Activated CD8-positive, alpha-beta T cell treated with anti-CD3 and anti-CD28 coated beads for 36 hours (primary cell): ENCODE measurements around the gene TTYH1. TPM values are rescaled to one million over a fixed set of nuclear protein-coding genes. Genes with fewer than 3 reads are reported as not detected.

Experiments
- ATAC-seq: fragments of 200-7000 bp; cut with Tn5 transposase; one replicate; pipeline ENCODE4 v1.10.0; 2021; ENCODE audit warnings: mild to moderate bottlenecking, moderate library complexity
- CTCF ChIA-PET: fragments of 350-600 bp; sonication (Branson Sonifier 250); formaldehyde crosslinking; loops from one replicate; lab custom pipeline; 2021; ENCODE audit warnings: antibody characterized with exemption; lab: Charles Lee
- POLR2A ChIA-PET: fragments of 350-600 bp; sonication (Branson Sonifier 250); formaldehyde crosslinking; loops from one replicate; lab custom pipeline; 2021; ENCODE audit warnings: antibody characterized with exemption; lab: Charles Lee
- DNase-seq: peaks from one replicate; pipeline ENCODE4 v3.0.0-alpha.2; 2020
- H3K27ac Mint-ChIP-seq: one replicate; pipeline ENCODE4 v1.8.0; 2021; ENCODE audit warnings: mild to moderate bottlenecking, mixed read lengths
- H3K27me3 Mint-ChIP-seq: one replicate; pipeline ENCODE4 v1.8.0; 2021; ENCODE audit warnings: mixed read lengths
- H3K36me3 Mint-ChIP-seq: one replicate; pipeline ENCODE4 v1.8.0; 2021; ENCODE audit warnings: low read depth, mixed read lengths
- H3K4me1 Mint-ChIP-seq: one replicate; pipeline ENCODE4 v1.8.0; 2021; ENCODE audit warnings: low read depth, mixed read lengths
- H3K4me3 Mint-ChIP-seq: one replicate; pipeline ENCODE4 v1.8.0; 2021; ENCODE audit warnings: mild to moderate bottlenecking, moderate library complexity, mixed read lengths
- H3K9me3 Mint-ChIP-seq: one replicate; pipeline ENCODE4 v1.8.0; 2021; ENCODE audit warnings: mixed read lengths
- CTCF ChIP-seq: fragments of 200-600 bp; IDR thresholded peaks from one replicate; pipeline ENCODE4 v1.8.0; 2022; ENCODE audit warnings: antibody characterized with exemption, mild to moderate bottlenecking
- intact Hi-C: fragments of 100-400 bp; cut with micrococcal nuclease; formaldehyde crosslinking; loops from one replicate; pipeline ENCODE4 v1.10.0; 2022
- total RNA-seq, 2 experiments: library from RNA; stranded (reverse); gene quantifications; one replicate each; pipeline ENCODE4 v1.2.3, GENCODE V29; 2021

TTYH1 gene
- total RNA-seq, 2 experiments from 2014 or later, result 0.70 TPM; not detected in 1

- Mint-ChIP-seq H3K4me1 (peaks cover 30% of the 10 kb centered on the region), H3K27me3 (peaks cover 2% of the 10 kb centered on the region), H3K27ac (peak overlapping the region; percentile 71), H3K4me3 (no peak overlapping the region), H3K36me3 (peaks cover 65% of the 10 kb centered on the region), H3K9me3 (no peaks in the 10 kb centered on the region)
- CTCF ChIA-PET, result no interaction called here
- DNase-seq (no peak), ATAC-seq (no peak)
- intact Hi-C loops, result no loop called here
- TF ChIP-seq CTCF, result no peak
- POLR2A ChIA-PET, result interaction anchor here (2.8 to 4.5 kb wide), 2 partner anchors 10 kb away, joined by 15 to 38 read pairs; partner anchors contain the start of gene LENG9
These were observed 36.7 kb downstream of the TTYH1 start for GRCh38 chr19:54451997-54452396.

GRCh38 chr19:54452626-54453025 lies 37.4 kb downstream of the TTYH1 start:
- no peak for ATAC-seq
- ChIA-PET POLR2A (interaction anchor here (2.8 kb wide), 1 partner anchor 10 kb away, joined by 15 read pairs; no protein-coding TSS in a partner anchor), CTCF (no interaction called here)
- DNase-seq, result no peak
- Mint-ChIP-seq H3K36me3 (peaks cover 70% of the 10 kb centered on the region), H3K27me3 (peaks cover 2% of the 10 kb centered on the region), H3K9me3 (no peaks in the 10 kb centered on the region), H3K27ac (no peak overlapping the region), H3K4me1 (peaks cover 26% of the 10 kb centered on the region), H3K4me3 (no peak overlapping the region)
- intact Hi-C loops, result no loop called here
- no peak for TF ChIP-seq CTCF

- no peak for TF ChIP-seq CTCF
- H3K4me1 Mint-ChIP-seq, result peaks cover 30% of the 10 kb centered on the region
- no peak for ATAC-seq
- ChIA-PET POLR2A (interaction anchor here (0.7 to 2.8 kb wide), 3 partner anchors 8 to 15 kb away, joined by 3 to 15 read pairs (median 4); partner anchors contain the start of gene LENG9), CTCF (no interaction called here)
- intact Hi-C loops, result no loop called here
- peaks cover 76% of the 10 kb centered on the region for H3K36me3 Mint-ChIP-seq
- no peak overlapping the region for H3K27ac Mint-ChIP-seq
- no peaks in the 10 kb centered on the region for H3K27me3 Mint-ChIP-seq
- no peaks in the 10 kb centered on the region for H3K9me3 Mint-ChIP-seq
- H3K4me3 Mint-ChIP-seq, result no peak overlapping the region
- DNase-seq, result no peak
These were observed 38.9 kb downstream of the TTYH1 start for GRCh38 chr19:54453921-54454780.

- POLR2A ChIA-PET, result interaction anchor here (0.6 to 2.8 kb wide), 4 partner anchors 7 to 262 kb away, joined by 4 to 15 read pairs (median 4); partner anchors contain the start of gene LENG9
- H3K27me3 Mint-ChIP-seq, result no peaks in the 10 kb centered on the region
- ATAC-seq, result no peak
- H3K4me1 Mint-ChIP-seq, result peaks cover 34% of the 10 kb centered on the region
- intact Hi-C loops, result no loop called here
- H3K36me3 Mint-ChIP-seq, result peaks cover 75% of the 10 kb centered on the region
- CTCF ChIA-PET, result no interaction called here
- TF ChIP-seq CTCF, result no peak
- no peak overlapping the region for H3K4me3 Mint-ChIP-seq
- no peaks in the 10 kb centered on the region for H3K9me3 Mint-ChIP-seq
- DNase-seq, result no peak
- H3K27ac Mint-ChIP-seq, result no peak overlapping the region
These were observed 39.8 kb downstream of the TTYH1 start for GRCh38 chr19:54454781-54455675.
